ENCODE results near the gene SH3BP1.

DNA sequence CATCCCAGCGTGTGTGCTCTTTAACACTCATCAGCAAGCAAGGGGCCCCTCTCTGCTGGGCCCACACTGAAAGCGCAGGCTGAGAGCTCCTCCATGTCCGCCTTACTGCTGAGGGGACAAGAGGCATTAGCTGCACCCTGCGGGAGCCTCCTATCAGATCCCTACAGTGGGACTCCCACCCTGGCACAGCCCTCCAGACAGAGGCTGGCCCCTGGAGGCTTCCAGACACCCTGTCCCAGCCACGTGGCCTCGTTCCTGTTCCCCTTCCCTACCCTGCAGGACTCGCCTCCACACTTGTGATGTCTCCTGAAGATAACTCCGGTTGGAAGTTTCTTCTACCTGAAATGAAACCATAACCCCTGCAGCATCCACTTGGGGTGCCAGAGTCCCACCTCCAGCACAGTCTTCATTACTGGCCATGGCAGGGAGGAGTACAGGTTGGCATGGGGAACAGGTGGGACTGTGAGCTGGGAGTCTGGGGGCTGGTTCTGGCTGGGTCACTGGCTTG, 5.0 kb upstream of the SH3BP1 start:
- TF ChIP-seq CTCF (conservative IDR thresholded peaks at IDR 0.05; ENCODE audit: low read depth, low read length) (peak; percentile 24; the same call in 1 of the 2 replicates), NFE2L2 (IDR thresholded peaks at IDR 0.05; ENCODE audit: low read depth, low read length) (no peak), MXI1 (IDR thresholded peaks at IDR 0.05; ENCODE audit: borderline replicate concordance, low read depth, low read length) (0 out of 2 replicates have a peak, but pooled peaks have one; percentile 10), POLR2A (IDR thresholded peaks at IDR 0.05; ENCODE audit: low read depth, low read length) (no peak), CEBPB (IDR thresholded peaks at IDR 0.05; ENCODE audit: low read depth, low read length) (no peak)
- TF ChIP-seq, protein P1, sequence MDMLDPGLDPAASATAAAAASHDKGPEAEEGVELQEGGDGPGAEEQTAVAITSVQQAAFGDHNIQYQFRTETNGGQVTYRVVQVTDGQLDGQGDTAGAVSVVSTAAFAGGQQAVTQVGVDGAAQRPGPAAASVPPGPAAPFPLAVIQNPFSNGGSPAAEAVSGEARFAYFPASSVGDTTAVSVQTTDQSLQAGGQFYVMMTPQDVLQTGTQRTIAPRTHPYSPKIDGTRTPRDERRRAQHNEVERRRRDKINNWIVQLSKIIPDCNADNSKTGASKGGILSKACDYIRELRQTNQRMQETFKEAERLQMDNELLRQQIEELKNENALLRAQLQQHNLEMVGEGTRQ (IDR thresholded peaks at IDR 0.05; ENCODE audit: low read depth, low read length), result no peak

Data from IMR-90 (cell line).